ENCODE results near the gene TYMP. TPM values are rescaled to one million over a fixed set of nuclear protein-coding genes. Genes with fewer than 3 reads are reported as not detected.
"Not testable (repeated sequence)": the region's sequence is repeated elsewhere in the genome, so short reads cannot be mapped to it uniquely, and the experiment has no call there.

TYMP gene
- total RNA-seq, 1 experiment from 2014 or later, result 22.2 TPM

DNA sequence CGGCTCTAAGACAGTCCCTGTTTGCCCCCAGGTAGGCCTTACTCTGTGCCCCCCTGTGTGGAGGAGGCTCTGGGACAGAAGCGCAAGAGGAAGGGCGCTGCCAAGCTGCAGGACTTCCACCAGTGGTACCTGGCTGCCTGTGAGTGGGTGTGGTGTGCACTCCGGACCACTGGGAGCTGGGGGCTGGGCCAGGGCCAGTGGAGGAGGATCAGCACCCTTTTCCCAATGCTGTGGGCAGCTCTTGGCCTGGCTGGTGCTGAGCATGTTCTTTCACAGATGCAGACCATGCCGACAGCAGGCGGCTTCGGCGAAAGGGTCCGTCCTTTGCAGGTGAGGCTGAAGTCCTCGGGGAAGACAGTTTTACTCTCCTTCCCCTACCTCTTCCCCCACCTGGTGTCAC is 8.1 kb downstream of the TYMP start:
- Histone ChIP-seq H3K9me3 (no peaks in the 10 kb centered on the region), H3K36me3 (peaks cover 53% of the 10 kb centered on the region), H3K27me3 (no peaks in the 10 kb centered on the region), H3K4me3 (no peak overlapping the region)
- DNase-seq, result no peak

DNA sequence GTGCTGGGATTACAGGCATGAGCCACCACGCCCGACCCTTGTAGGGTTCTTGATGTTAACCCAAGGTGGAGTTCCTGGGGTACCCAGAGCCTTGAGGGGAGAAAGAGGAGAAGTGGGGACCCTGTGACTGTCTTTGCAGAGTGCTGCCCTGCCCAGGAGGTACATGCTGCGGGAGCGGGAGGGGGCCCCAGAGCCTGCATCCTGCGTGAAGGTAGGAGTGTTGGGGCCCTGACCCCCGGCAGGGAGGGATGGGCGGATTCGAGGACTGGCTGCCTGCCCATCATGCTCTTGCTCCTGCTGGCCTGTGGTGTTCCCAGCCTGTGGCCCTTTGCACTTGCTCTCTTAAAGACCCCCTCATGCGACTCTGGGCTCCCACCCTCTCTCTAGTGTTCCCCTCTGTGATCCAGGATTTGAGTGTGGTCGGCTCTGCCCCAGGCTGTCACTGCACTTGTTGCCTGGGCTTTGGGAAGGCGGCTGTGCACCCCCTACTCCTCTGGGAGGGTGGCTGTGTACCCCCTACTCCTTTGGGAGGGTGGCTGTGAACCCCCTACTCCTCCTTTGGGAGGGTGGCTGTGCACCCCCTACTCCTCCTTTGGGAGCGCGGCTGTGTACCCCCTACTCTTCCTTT is 8.9 kb downstream of the TYMP start:
- no peaks in the 10 kb centered on the region for H3K9me3 ChIP-seq
- H3K36me3 ChIP-seq, result peaks cover 53% of the 10 kb centered on the region
- DNase-seq, result no peak
- no peak overlapping the region for H3K4me3 ChIP-seq
- H3K27me3 ChIP-seq, result no peaks in the 10 kb centered on the region

DNA sequence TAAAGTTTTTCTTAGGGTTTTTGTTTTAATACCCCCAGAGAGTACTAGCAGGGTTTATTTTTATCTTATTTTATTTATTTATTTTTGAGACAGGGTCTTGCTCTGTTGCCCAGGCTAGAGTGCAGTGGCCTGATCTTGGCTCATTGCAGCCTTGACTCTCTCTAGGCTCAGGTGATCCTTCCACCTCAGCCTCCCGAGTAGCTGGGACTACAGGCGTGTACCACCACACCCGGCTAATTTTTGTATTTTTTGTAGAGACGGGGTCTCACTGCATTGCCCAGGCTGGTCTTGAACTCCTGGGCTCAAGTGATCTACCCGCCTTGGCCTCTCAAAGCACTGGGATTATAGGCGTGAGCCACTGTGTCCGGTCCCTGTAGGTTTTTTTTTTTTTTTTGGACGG is 9.6 kb downstream of the TYMP start:
- not testable (repeated sequence) for H3K9me3 ChIP-seq, H3K4me3 ChIP-seq, DNase-seq, H3K27me3 ChIP-seq
- peaks cover 53% of the 10 kb centered on the region for H3K36me3 ChIP-seq

DNA sequence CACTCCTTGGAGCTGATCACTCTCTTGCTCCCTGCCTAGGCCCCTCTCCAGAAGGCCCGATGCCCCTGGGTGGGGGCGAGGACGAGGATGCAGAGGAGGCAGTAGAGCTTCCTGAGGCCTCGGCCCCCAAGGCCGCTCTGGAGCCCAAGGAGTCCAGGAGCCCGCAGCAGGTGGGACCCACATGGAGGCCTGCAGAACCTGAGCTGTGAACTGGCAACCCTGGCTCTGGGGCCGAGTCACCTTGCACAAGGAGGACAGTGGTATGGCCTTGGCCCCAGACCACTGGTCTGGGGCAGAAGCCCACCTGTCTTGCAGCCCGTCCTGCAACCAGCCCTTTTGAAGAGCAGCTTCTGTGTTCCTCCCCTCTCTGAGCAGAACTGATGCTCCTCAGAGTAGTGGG is 10.7 kb downstream of the TYMP start:
- H3K27me3 ChIP-seq, result no peaks in the 10 kb centered on the region
- no peak overlapping the region for H3K4me3 ChIP-seq
- no peaks in the 10 kb centered on the region for H3K9me3 ChIP-seq
- DNase-seq, result no peak
- peaks cover 44% of the 10 kb centered on the region for H3K36me3 ChIP-seq

DNA sequence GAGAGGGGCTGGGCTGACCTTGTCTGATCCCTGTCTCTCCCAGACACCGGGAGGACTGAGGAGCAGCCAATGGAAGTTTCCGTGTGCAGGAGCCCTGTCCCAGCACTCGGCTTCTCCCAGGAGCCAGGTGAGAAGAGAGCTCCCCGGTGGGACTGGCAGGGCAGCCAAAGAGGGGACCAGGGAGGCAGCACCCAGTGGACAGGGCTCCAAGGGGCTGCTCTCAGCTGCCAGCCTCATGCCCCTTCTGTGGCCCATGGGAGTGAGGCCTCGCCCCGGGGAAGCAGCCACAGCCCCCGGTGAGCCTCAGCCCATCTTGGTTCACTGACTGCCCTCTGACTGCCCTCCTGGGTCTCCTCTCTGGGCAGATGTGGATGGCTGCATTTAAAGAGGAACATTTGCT is 11.2 kb downstream of the TYMP start:
- peaks cover 38% of the 10 kb centered on the region for H3K36me3 ChIP-seq
- no peak overlapping the region for H3K4me3 ChIP-seq
- no peaks in the 10 kb centered on the region for H3K27me3 ChIP-seq
- H3K9me3 ChIP-seq, result no peaks in the 10 kb centered on the region
- no peak for DNase-seq

DNA sequence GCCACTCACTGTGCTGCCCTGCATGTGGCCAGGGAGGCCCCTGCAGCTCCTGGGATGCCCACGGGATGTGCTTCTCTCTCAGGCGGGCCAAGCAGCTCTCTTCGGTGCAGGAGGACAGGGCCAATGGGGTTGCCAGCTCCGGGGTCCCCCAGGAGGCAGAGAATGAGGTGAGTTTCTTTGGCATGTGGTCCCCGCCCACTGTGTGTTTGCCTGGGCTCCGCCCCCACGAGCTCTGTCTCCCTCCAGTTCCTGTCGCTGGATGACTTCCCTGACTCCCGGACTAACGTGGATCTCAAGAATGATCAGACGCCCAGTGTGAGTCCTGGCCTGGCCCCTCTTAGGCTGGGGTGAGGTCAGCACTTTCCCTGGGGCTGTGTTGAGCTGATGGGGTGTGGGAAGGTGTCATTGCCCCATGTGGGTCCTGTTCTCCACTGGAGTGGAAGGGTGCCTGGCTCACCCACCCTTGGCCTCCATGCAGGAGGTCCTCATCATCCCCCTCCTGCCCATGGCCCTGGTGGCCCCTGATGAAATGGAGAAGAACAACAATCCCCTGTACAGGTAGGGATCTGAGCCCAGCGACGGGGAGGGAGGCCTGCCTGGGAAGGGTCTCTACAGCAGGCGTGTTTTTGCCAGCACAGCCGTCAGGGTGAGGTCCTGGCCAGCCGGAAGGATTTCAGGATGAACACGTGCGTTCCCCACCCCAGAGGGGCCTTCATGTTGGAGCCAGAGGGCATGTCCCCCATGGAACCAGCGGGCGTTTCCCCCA is 12.1 kb downstream of the TYMP start:
- no peak for DNase-seq
- no peak overlapping the region for H3K4me3 ChIP-seq
- H3K27me3 ChIP-seq, result no peaks in the 10 kb centered on the region
- H3K9me3 ChIP-seq, result no peaks in the 10 kb centered on the region
- peaks cover 35% of the 10 kb centered on the region for H3K36me3 ChIP-seq

DNA sequence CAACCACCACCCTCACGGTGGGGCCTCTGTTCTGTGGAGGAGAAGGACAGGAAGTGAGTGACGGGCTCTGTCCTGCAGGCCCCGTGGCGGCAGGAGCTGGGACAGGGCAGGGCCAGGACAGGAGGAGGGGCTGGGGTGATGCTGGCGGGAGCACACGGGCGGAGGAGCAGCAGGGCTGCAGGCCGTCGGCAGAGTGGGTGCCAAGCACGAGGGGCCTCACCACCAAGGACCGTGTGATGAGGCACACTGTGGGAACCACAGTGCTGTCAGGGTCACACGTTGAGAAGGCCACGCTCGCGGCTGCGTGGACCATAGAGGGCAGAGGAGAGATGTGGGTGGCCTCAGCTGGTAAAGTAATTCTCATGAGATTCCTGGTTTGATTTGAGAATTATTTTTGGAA is 12.9 kb downstream of the TYMP start:
- H3K9me3 ChIP-seq, result no peaks in the 10 kb centered on the region
- no peaks in the 10 kb centered on the region for H3K27me3 ChIP-seq
- peaks cover 36% of the 10 kb centered on the region for H3K36me3 ChIP-seq
- no peak for DNase-seq
- H3K4me3 ChIP-seq, result no peak overlapping the region

DNA sequence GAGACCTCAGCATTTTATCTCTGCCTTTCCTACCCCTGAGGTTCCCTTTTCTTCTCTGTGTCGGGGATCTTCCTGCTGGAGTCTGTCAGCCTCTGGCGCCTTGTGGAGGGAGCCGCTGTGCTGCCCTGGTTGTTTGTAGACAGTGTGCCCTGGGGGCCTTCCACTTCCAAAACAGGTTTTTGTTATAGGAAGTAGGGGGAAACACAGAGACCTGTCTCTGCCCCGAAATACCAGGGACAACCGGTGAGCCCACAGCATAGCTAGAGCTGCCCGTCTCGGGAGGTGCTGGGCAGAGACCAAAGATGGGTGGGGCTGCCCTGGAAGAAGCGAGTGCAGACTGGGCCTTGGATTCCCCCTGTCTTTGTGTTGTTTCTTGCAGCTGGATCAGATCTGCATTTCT is 13.7 kb downstream of the TYMP start:
- no peaks in the 10 kb centered on the region for H3K9me3 ChIP-seq
- no peak overlapping the region for H3K4me3 ChIP-seq
- H3K27me3 ChIP-seq, result no peaks in the 10 kb centered on the region
- no peak for DNase-seq
- H3K36me3 ChIP-seq, result peaks cover 36% of the 10 kb centered on the region

DNA sequence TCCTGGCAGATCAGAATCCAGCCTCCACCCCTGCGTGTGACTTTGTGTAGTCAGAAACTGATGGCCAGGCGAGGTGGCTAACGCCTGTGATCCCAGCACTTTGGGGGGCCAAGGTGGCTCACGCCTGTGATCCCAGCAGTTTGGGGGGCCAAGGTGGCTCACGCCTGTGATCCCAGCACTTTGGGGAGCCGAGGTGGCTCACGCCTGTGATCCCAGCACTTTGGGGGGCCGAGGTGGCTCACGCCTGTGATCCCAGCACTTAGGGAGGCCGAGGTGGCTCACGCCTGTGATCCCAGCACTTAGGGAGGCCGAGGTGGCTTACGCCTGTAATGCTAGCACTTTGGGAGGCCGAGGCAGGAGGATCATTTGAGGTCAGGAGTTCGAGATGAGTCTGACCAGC is 16.6 kb downstream of the TYMP start:
- Histone ChIP-seq H3K4me3 (no peak overlapping the region), H3K9me3 (no peaks in the 10 kb centered on the region), H3K27me3 (no peaks in the 10 kb centered on the region), H3K36me3 (peaks cover 21% of the 10 kb centered on the region)
- no peak for DNase-seq

DNA sequence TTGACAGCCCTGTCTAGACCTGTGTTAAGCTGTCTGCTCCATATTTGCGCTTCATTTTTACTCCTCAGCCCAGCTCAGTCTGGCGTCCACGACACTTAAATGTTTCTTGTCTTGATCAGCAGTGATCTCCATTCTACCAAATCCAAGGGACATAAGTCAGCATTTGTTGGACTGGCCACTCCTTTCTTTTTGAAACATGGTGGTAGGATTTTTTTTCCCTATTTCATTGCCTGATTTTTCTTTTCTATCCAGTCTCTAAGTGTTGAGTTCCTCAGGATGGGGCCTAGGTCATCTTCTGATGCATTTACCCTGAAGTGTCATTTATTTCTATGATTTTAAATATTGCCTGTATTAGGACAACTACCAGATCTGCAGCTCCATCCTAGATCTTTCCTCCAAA is 20.9 kb downstream of the TYMP start:
- H3K36me3 ChIP-seq, result peaks cover 25% of the 10 kb centered on the region
- no peaks in the 10 kb centered on the region for H3K27me3 ChIP-seq
- DNase-seq, result no peak
- peak overlapping the region; percentile 74 for H3K4me3 ChIP-seq
- no peaks in the 10 kb centered on the region for H3K9me3 ChIP-seq

DNA sequence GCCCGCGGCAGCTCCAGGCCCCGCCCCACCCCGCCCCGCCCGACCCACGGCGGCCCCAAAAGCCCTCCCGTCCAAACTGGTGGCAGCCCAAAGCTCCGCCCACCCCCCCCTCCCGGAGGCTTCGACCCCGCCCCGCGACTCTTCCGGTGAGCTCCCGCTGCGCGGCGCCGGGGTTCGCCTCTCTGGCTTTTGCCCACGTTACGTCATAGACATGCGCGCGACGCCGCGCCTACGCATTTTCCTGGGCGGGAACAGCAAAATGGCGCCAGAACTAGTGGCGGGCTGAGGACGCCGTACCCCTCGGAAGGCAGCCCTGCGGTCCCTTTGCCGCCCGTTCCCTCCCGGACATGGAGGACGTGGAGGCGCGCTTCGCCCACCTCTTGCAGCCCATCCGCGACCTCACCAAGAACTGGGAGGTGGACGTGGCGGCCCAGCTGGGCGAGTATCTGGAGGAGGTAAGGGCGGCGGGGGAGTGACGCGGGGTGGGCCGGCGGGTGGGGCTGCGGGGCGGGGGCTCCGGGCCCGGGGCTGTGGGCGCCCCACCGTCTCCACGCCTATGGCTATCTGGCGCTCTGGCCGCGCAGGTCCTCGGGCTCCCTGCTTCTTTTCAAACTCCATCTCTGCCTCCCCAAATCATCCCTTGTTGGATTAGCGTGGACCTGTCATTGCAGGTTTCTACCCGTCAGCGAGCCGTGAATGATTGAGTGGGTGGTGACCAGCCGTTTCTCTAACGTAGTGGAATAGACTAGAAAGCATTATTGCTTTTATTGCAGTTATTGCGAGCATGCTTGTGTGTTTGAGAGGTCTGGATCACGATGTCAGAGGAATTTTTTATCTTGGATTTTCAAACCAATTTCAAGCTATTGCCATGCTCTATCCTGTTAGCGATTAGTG is 21.6 kb downstream of the TYMP start, which contains the start of gene NCAPH2:
Gene NCAPH2 (plus strand): TSS at position 234 of the 894 bp plus-strand sequence. CDS start 114 bp downstream, at position 348.
- Histone ChIP-seq H3K36me3 (peaks cover 26% of the 10 kb centered on the region), H3K9me3 (no peaks in the 10 kb centered on the region)

DNA sequence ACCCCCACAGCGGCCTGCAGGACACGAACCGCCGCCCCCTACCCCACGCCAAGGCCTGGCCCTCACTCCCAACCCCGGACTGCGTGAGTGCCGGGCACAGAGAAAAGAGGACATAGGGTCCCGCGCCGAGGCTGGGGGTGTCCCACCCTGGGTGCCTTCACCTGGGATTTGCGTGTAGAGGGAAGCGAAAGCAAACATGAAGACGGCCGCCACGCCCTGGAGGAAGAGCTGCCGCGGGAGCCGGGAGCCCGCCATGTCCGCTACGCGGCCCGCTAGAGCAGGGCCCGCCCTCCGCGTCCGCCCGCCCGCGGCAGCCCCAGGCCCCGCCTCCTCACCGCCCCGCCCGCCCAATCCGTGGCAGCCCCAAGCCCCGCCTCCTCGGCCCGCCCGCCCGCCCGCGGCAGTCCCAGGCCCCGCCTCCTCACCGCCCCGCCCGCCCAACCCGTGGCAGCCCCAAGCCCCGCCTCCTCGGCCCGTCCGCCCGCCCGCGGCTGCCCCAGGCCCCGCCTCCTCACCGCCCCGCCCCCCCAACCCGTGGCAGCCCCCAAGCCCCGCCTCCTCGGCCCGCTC is 22.3 kb downstream of the TYMP start, which contains the start of gene LMF2:
Gene LMF2 (minus strand): TSS at position 282 of the 570 bp plus-strand sequence. CDS start 27 bp downstream, at position 255.
- Histone ChIP-seq H3K9me3 (no peaks in the 10 kb centered on the region), H3K27me3 (no peaks in the 10 kb centered on the region), H3K36me3 (peaks cover 22% of the 10 kb centered on the region), H3K4me3 (peak within 1 kb of the TSS; percentile 98)
- DNase-seq, result peak; percentile 81

More for the DNA sequence above, 21.6 kb downstream of the TYMP start, which contains the start of gene NCAPH2:
- peak; percentile 89 for DNase-seq
- H3K4me3 ChIP-seq, result peak within 1 kb of the TSS; percentile 98
- H3K27me3 ChIP-seq, result no peaks in the 10 kb centered on the region

DNA sequence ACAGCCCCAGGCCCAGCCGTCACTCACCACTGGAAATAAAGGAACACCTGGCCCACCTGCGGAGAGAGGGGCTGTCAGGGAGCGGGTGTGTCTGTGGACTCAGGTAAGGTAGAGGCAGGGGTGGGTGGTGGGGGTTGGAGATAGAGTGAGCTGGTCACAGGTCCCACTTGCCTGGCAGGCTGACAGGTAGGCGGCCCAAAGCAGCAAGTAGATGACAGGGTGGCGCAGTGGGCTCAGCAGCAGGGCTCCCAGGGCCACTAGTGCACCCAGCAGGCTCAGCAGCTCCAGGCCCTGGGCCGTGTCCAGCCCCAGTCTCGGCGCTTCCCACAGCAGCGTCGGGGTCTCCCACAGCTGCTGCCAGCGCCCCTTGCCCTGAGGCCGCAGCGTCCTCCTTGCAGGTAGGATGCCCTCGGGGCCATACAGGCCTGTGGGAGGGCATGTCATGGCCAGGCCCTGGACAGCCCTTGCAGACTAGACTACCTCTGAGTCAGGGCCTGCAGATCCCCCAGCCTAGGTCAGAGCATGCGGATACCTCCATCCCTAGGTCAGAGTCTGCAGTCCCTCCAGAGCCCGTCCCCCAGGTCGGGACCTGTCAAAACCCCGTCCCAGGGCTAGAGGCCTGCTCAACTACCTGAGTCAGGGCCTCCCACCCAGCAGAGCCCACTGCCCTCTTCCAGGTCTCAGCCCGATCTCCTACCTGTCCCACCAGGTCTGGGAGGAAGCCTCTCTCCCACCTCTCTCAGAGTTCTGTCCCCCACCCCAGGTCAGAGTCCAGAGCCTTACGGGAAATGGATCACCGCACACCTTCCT is 23.0 kb downstream of the TYMP start:
- no peaks in the 10 kb centered on the region for H3K27me3 ChIP-seq
- H3K9me3 ChIP-seq, result no peaks in the 10 kb centered on the region
- H3K4me3 ChIP-seq, result peak overlapping the region; percentile 98
- no peak for DNase-seq
- H3K36me3 ChIP-seq, result peaks cover 22% of the 10 kb centered on the region

DNA sequence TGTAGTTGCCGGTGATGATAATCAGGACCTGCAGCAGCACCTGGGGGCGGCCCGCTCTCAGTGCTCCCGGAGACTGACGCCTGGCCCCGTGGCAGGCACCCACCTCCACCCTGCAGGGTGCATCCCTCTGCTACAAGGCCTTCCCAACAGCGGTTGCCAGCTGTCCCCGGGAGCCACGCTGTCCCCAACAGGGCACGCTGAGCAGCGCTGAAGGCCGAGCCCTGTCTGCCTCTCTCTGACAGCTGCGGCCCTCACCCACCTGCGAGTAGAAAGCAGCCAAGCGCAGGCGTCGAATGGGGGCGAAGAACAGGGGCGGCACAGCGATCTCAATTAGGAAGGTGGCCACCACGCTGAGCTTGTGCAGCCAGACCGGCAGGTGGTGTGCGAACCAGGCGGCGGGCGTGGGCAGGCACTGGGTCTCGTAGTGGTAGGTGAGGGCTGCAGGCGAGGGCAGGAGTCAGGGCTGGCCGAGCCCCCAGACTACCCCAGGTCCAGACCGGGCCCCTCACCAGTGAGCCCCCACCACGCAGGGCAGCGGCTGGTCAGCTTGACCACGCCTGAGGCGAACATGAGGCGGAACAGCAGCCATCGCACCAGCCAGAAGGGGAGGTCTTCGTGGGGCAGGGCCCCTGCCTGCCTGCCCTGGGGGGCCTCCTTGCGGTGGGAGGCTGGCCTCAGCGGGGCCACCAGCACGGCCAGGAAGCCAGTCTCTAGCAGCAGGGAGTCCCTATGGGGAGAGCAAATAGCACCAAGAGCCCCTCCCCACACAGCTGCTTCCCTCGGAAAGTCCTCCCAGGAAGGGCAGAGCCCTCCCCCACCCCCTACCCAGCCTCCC is 23.8 kb downstream of the TYMP start:
- Histone ChIP-seq H3K4me3 (peak overlapping the region; percentile 98), H3K9me3 (no peaks in the 10 kb centered on the region), H3K36me3 (peaks cover 22% of the 10 kb centered on the region), H3K27me3 (no peaks in the 10 kb centered on the region)
- no peak for DNase-seq

DNA sequence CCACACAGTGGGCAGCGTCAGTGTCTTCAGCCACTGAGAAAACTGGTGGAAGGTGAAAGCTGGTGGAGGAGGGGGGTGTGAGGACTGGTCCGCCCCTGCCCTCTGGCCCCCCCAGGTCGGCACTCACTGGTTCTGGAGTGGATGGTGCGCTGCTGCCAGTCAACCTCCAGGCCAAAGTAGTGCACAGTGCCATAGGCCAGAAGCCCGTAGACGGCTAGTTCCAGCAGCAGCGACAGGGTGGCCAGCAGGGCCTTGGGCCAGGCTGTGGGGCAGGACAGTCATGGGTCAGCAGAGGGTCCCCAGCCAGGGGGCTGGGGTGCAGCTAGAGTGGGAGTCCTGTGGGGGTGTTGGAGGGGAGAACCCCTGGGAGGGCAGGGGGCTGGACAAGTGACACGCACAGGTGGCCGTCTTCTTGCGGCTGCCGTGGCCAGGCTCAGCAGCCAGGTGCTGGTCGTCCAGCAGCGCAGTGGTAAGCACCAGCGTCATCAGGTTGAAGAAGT is 24.5 kb downstream of the TYMP start:
- H3K4me3 ChIP-seq, result no peak overlapping the region

More for the DNA sequence above, 24.5 kb downstream of the TYMP start:
- no peak for DNase-seq
- Histone ChIP-seq H3K36me3 (peaks cover 19% of the 10 kb centered on the region), H3K27me3 (no peaks in the 10 kb centered on the region), H3K9me3 (no peaks in the 10 kb centered on the region)

Measured in MG63 (cell line).